Activated CD8-positive, alpha-beta memory T cell treated with anti-CD3 and anti-CD28 coated beads, Interleukin-2, amount 50 U/mL, for 24 hours (primary cell): ENCODE results near the gene SYT9.

ENCODE experiments used
- DNase-seq: peaks from one replicate; pipeline ENCODE4 v3.0.0-alpha.2; 2020; ENCODE audit errors: extremely low read depth

The SYT9 gene

GRCh38 chr11:7469351-7469865, 217.7 kb downstream of the SYT9 start:
- no peak for DNase-seq

GRCh38 chr11:7471071-7471470, 219.4 kb downstream of the SYT9 start:
- no peak for DNase-seq

GRCh38 chr11:7473717-7474116, 222.0 kb downstream of the SYT9 start:
- no peak for DNase-seq

GRCh38 chr11:7480113-7480512, 228.4 kb downstream of the SYT9 start:
- no peak for DNase-seq

- DNase-seq, result no peak
These were observed 232.4 kb downstream of the SYT9 start for GRCh38 chr11:7484131-7484530.

- DNase-seq, result no peak
These were observed 232.9 kb downstream of the SYT9 start for GRCh38 chr11:7484645-7485044.

GRCh38 chr11:7485186-7486097, 233.7 kb downstream of the SYT9 start, which contains the start of gene OLFML1:
OLFML1 (plus strand) TSS chr11:7485506; CDS start chr11:7485876, 370 bp downstream.
- DNase-seq, result no peak

GRCh38 chr11:7486098-7486780, 234.5 kb downstream of the SYT9 start:
- DNase-seq, result no peak

- no peak for DNase-seq
These were observed 235.1 kb downstream of the SYT9 start for GRCh38 chr11:7486781-7487140.

GRCh38 chr11:7487360-7487759, 235.7 kb downstream of the SYT9 start:
- DNase-seq, result no peak

GRCh38 chr11:7488681-7489080, 237.0 kb downstream of the SYT9 start:
- DNase-seq, result no peak

- DNase-seq, result no peak
These were observed 237.7 kb downstream of the SYT9 start for GRCh38 chr11:7489376-7489775.

- no peak for DNase-seq
These were observed 238.3 kb downstream of the SYT9 start for GRCh38 chr11:7490054-7490453.

GRCh38 chr11:7490535-7490934, 238.8 kb downstream of the SYT9 start:
- DNase-seq, result no peak

GRCh38 chr11:7492253-7492652, 240.5 kb downstream of the SYT9 start:
- no peak for DNase-seq

GRCh38 chr11:7493670-7494069, 242.0 kb downstream of the SYT9 start:
- DNase-seq, result no peak

- DNase-seq, result no peak
These were observed 242.5 kb downstream of the SYT9 start for GRCh38 chr11:7494086-7494745.

GRCh38 chr11:7495882-7496551, 244.3 kb downstream of the SYT9 start:
- no peak for DNase-seq

GRCh38 chr11:7498193-7498592, 246.5 kb downstream of the SYT9 start:
- no peak for DNase-seq

- no peak for DNase-seq
These were observed 247.4 kb downstream of the SYT9 start for GRCh38 chr11:7499081-7499480.

- DNase-seq, result no peak
These were observed 248.5 kb downstream of the SYT9 start for GRCh38 chr11:7500251-7500650.

GRCh38 chr11:7501251-7501650, 249.5 kb downstream of the SYT9 start:
- DNase-seq, result no peak
